SK-N-SH (cell line): Measurements from ENCODE around the gene PTGDS. TPM values are rescaled to one million over a fixed set of nuclear protein-coding genes. Genes with fewer than 3 reads are reported as not detected.

Experiments
- CTCF ChIA-PET: fragments of 300-600, 350-600 bp; formaldehyde crosslinking; extraction: SDS; loops from one replicate; lab custom pipeline; 2021; lab: Yijun Ruan, JAX
- POLR2A ChIA-PET: fragments of 350-600 bp; sonication (Branson Sonifier 250); formaldehyde crosslinking; extraction: SDS; loops from one replicate; lab custom pipeline; 2020; ENCODE audit warnings: antibody characterized with exemption, inconsistent platforms; lab: Yijun Ruan, JAX
- DNase-seq: peaks from one replicate; pipeline ENCODE4 v3.0.0; 2012
- H2AFZ ChIP-seq: fragments of 200-600 bp; sonication (generic); 2 replicates; pipeline ENCODE4 v1.8.1; 2016; ENCODE audit warnings: antibody characterized with exemption, mild to moderate bottlenecking, low read depth
- H3F3A ChIP-seq: fragments of 200-600 bp; sonication (generic); replicated peaks from 2 replicates; pipeline ENCODE3; 2016; ENCODE audit warnings: antibody characterized with exemption, mild to moderate bottlenecking; ENCODE audit not compliant: insufficient read depth
- H3K27ac ChIP-seq, 2 experiments: fragments of 200-500 bp in 1 of 2; fragments of 200-600 bp in 1 of 2; sonication (Bioruptor generic) in 1 of 2; sonication (generic), shearing (Covaris generic) in 1 of 2; 2 replicates each; pipeline versions ENCODE4 v1.5.1 to v1.6.1; 2014 to 2016; ENCODE audit warnings: low read depth in 2 of 2, inconsistent platforms in 1 of 2, low read length in 1 of 2, mild to moderate bottlenecking in 1 of 2, mixed read lengths in 1 of 2
- H3K27me3 ChIP-seq: fragments of 200-600 bp; sonication (generic), shearing (Covaris generic); 2 replicates; pipeline ENCODE4 v1.6.1; 2016; ENCODE audit warnings: mixed run types; ENCODE audit not compliant: insufficient read depth
- H3K36me3 ChIP-seq, 2 experiments: fragments of 200-500 bp in 1 of 2; fragments of 200-600 bp in 1 of 2; sonication (Bioruptor generic) in 1 of 2; sonication (generic) in 1 of 2; replicated peaks in 1 of 2; 2 replicates each; pipeline versions ENCODE3 to v1.5.1; 2014 to 2016; ENCODE audit warnings: low read length in 1 of 2, mild to moderate bottlenecking in 1 of 2; ENCODE audit not compliant: insufficient read depth in 2 of 2, control insufficient read depth in 1 of 2
- H3K4me1 ChIP-seq, 2 experiments: fragments of 200-500 bp in 1 of 2; fragments of 200-600 bp in 1 of 2; sonication (Bioruptor generic) in 1 of 2; sonication (generic), shearing (Covaris generic) in 1 of 2; 2 replicates each; pipeline versions ENCODE4 v1.5.1 to v1.6.1; 2014 to 2016; ENCODE audit warnings: low read depth in 1 of 2, low read length in 1 of 2, mixed run types in 1 of 2; ENCODE audit not compliant: insufficient read depth in 2 of 2, control insufficient read depth in 1 of 2
- H3K4me2 ChIP-seq: fragments of 200-600 bp; sonication (generic), shearing (Covaris generic); 2 replicates; pipeline ENCODE4 v1.6.1; 2017; ENCODE audit warnings: mixed run types
- H3K4me3 ChIP-seq, 2 experiments: fragments of 200-500 bp in 1 of 2; fragments of 200-600 bp in 1 of 2; sonication (Bioruptor generic) in 1 of 2; sonication (generic), shearing (Covaris generic) in 1 of 2; 2 replicates each; pipeline versions ENCODE4 v1.5.1 to v1.8.1; 2014 to 2016; ENCODE audit warnings: low read depth in 2 of 2, inconsistent platforms in 1 of 2, low read length in 1 of 2, mild to moderate bottlenecking in 1 of 2, mixed read lengths in 1 of 2, moderate library complexity in 1 of 2
- H3K79me2 ChIP-seq: fragments of 200-600 bp; sonication (generic); 2 replicates; pipeline ENCODE4 v1.8.1; 2017; ENCODE audit warnings: mild to moderate bottlenecking; ENCODE audit not compliant: insufficient read depth
- H3K9ac ChIP-seq: fragments of 200-600 bp; sonication (generic); 2 replicates; pipeline ENCODE4 v1.6.1; 2017; ENCODE audit warnings: mixed run types
- H3K9me2 ChIP-seq: fragments of 200-600 bp; sonication (generic); 2 replicates; pipeline ENCODE4 v1.6.1; 2017; ENCODE audit warnings: mixed run types
- H3K9me3 ChIP-seq: fragments of 200-600 bp; sonication (generic); 2 replicates; pipeline ENCODE4 v1.6.1; 2017; ENCODE audit warnings: mixed run types, mild to moderate bottlenecking, moderate library complexity
- H4K20me1 ChIP-seq: fragments of 200-600 bp; sonication (generic); 2 replicates; pipeline ENCODE4 v1.6.1; 2017; ENCODE audit warnings: mild to moderate bottlenecking, mixed run types; ENCODE audit not compliant: insufficient read depth
- CHD2 ChIP-seq: fragments of 150-350 bp; IDR thresholded peaks from 2 replicates; pipeline ENCODE4 v1.6.1; 2018; ENCODE audit warnings: low read length; ENCODE audit not compliant: partially characterized antibody
- ELF1 ChIP-seq: IDR thresholded peaks from 2 replicates; pipeline ENCODE4 v1.4.0; 2012
- EP300 ChIP-seq, 2 experiments: IDR thresholded peaks; 2 replicates each; pipeline versions ENCODE4 v1.4.0 to v1.6.1; 2012; ENCODE audit warnings: borderline replicate concordance in 1 of 2, low read depth in 1 of 2, low read length in 1 of 2
- EZH2phosphoT487 ChIP-seq: fragments of 200-600 bp; sonication (generic); IDR thresholded peaks from 2 replicates; pipeline ENCODE4 v1.6.1; 2017; ENCODE audit warnings: low read depth, mixed run types, mild to moderate bottlenecking, antibody characterized with exemption, moderate library complexity, borderline replicate concordance
- FOSL2 ChIP-seq: IDR thresholded peaks from 2 replicates; pipeline ENCODE4 v1.4.0; 2012; ENCODE audit warnings: low read depth, mild to moderate bottlenecking, moderate library complexity, borderline replicate concordance
- FOXJ3 ChIP-seq: sonication (generic); formaldehyde crosslinking; IDR thresholded peaks from 2 replicates; pipeline ENCODE4 v1.5.1; 2020; ENCODE audit warnings: mild to moderate bottlenecking, missing genetic modification reagents
- FOXM1 ChIP-seq: IDR thresholded peaks from 2 replicates; pipeline ENCODE4 v1.4.0; 2012; ENCODE audit warnings: low read depth, mild to moderate bottlenecking
- GABPA ChIP-seq: IDR thresholded peaks from 2 replicates; pipeline ENCODE4 v1.4.0; 2012; ENCODE audit warnings: low read depth, mild to moderate bottlenecking
- GATA2 ChIP-seq: sonication (generic); formaldehyde crosslinking; IDR thresholded peaks from 2 replicates; pipeline ENCODE4 v1.5.0; 2020; ENCODE audit warnings: mild to moderate bottlenecking, missing genetic modification reagents
- IRF3 ChIP-seq: fragments of 150-350 bp; IDR thresholded peaks from 2 replicates; pipeline ENCODE4 v1.6.1; 2016; ENCODE audit warnings: mild to moderate bottlenecking, low read depth, low read length
- JUND ChIP-seq: IDR thresholded peaks from 2 replicates; pipeline ENCODE4 v1.4.0; 2012
- MXI1 ChIP-seq: IDR thresholded peaks from 2 replicates; pipeline ENCODE4 v1.6.1; 2012; ENCODE audit warnings: mild to moderate bottlenecking, low read depth, low read length, improper control_type of control experiment
- NFIC ChIP-seq: IDR thresholded peaks from 2 replicates; pipeline ENCODE4 v1.4.0; 2012; ENCODE audit warnings: borderline replicate concordance
- NRF1 ChIP-seq: IDR thresholded peaks from 2 replicates; pipeline ENCODE4 v1.6.1; 2012; ENCODE audit warnings: low read depth, mild to moderate bottlenecking, low read length
- POLR2AphosphoS5 ChIP-seq: IDR thresholded peaks from 2 replicates; pipeline ENCODE4 v1.6.1; 2012; ENCODE audit warnings: low read depth, low read length
- RAD21 ChIP-seq: IDR thresholded peaks from 2 replicates; pipeline ENCODE4 v1.6.1; 2012; ENCODE audit warnings: mild to moderate bottlenecking, low read length
- RCOR1 ChIP-seq: fragments of 150-350 bp; IDR thresholded peaks from 2 replicates; pipeline ENCODE4 v1.6.1; 2017; ENCODE audit warnings: antibody characterized with exemption, low read length
- REST ChIP-seq: IDR thresholded peaks from 2 replicates; pipeline ENCODE4 v1.6.1; 2012; ENCODE audit warnings: mild to moderate bottlenecking, low read depth, low read length, moderate library complexity
- RXRA ChIP-seq: IDR thresholded peaks from 2 replicates; pipeline ENCODE4 v1.4.0; 2012; ENCODE audit warnings: low read depth, mild to moderate bottlenecking, borderline replicate concordance
- TAF1 ChIP-seq: IDR thresholded peaks from 2 replicates; pipeline ENCODE4 v1.6.1; 2012; ENCODE audit warnings: low read depth, mild to moderate bottlenecking, low read length, moderate library complexity, borderline replicate concordance
- TCF12 ChIP-seq: IDR thresholded peaks from 2 replicates; pipeline ENCODE4 v1.4.0; 2012
- USF2 ChIP-seq: fragments of 150-350 bp; IDR thresholded peaks from 2 replicates; pipeline ENCODE4 v1.6.1; 2017; ENCODE audit warnings: antibody characterized with exemption, low read length, low read depth, borderline replicate concordance
- WGBS: methylation state at CpG from one replicate; pipeline ENCODE4 v1.1.6; 2017; ENCODE audit warnings: low lambda C conversion rate; 5-methylcytosine and 5-hydroxymethylcytosine counted together
- polyA plus RNA-seq, 3 experiments: library from polyadenylated mRNA; depleted of rRNA; stranded (reverse); fragments of >200 nt; gene quantifications; 2 replicates each; pipeline ENCODE4 v1.2.3, GENCODE V29; 2012
- TF ChIP-seq, protein P1 (sequence below): IDR thresholded peaks from 2 replicates; pipeline ENCODE4 v1.4.0; 2012; ENCODE audit warnings: low read depth

PTGDS gene
- polyA plus RNA-seq, 1 of the 3 experiments (the other 2 are of a cell fraction), result not detected

DNA sequence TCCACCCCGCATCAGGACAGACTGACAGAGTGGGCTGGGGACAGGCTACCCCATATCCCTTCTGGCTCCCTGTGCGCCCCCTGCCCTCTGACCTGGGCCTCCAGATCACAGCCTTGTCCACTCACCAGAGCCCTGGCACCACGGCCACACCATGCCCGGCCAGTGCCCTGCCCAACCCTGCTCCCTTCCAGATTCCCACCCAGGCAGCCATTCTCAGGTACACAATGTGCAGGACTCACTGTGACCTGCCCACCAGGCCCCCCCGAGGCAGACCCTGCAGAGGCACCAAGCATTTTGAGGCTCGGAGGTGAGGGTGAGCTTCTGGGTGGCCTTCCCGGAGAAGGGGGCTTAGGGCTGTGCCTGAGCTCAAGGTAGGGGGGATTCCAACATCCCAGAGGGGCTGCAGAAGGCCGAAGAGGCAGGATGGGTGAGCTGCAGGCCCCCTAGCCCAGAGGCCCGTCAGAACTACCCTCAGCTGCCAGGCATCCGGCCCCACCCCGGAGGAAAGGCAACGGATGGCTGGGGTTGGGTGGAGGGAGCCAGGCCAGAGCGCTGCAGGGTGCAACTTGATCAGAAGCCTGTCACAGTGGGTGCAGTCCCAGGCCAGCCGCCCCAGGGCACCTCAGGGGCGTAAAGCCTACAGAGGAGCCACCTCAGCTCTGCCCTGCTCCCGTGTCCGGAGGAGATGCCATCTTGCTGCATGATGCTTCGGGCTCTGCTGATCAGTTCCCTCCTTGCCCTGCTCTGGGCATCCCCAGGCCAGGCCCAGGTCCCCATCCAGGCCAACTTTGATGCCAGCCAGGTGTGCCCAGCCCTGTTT is 5.1 kb downstream of the PTGDS start, which contains the start of gene LCNL1:
TSS of gene LCNL1 (plus strand) at position 762 of the 820 bp plus-strand sequence. CDS start 594 bp downstream, outside the sequence.
- ChIA-PET CTCF (interaction anchor here (1.1 to 3.6 kb wide), 4 partner anchors 35 to 52 kb away, joined by 5 to 14 read pairs (median 10); partner anchors contain the start of gene ABCA2), POLR2A (no interaction called here)
- WGBS, result 74% methylated on average over 9 of the region's 18 CpGs
- Histone ChIP-seq H3K9me3 (no peaks in the 10 kb centered on the region), H3K4me2 (no peak within 1 kb of the TSS), H3K79me2 (no peaks in the 10 kb centered on the region), H3F3A (peaks cover 4% of the 10 kb centered on the region), H4K20me1 (no peaks in the 10 kb centered on the region), H3K9ac (no peak within 1 kb of the TSS), H2AFZ (no peak within 1 kb of the TSS), H3K27ac (no peak within 1 kb of the TSS), H3K4me1 (peaks cover 0 to 10% of the 10 kb centered on the region in 2 experiments; a peak in 1 of 4 replicates), H3K27me3 (no peaks in the 10 kb centered on the region), H3K4me3 (no peak within 1 kb of the TSS), H3K36me3 (no peaks in the 10 kb centered on the region), H3K9me2 (no peaks in the 10 kb centered on the region)
- no peak for DNase-seq
- no peak for TF ChIP-seq USF2
- no peak for TF ChIP-seq TAF1
- no peak for TF ChIP-seq EZH2phosphoT487
- no peak for TF ChIP-seq RXRA
- no peak for TF ChIP-seq FOXM1
- no peak for TF ChIP-seq RAD21
- TF ChIP-seq TCF12, result no peak

- Histone ChIP-seq H3K36me3 (no peaks in the 10 kb centered on the region), H3K4me1 (peaks cover 0 to 5% of the 10 kb centered on the region in 2 experiments; a peak in 1 of 4 replicates), H3K27ac (no peak overlapping the region), H3K4me3 (no peak overlapping the region), H3F3A (peaks cover 4% of the 10 kb centered on the region), H3K9me2 (no peaks in the 10 kb centered on the region), H3K79me2 (no peaks in the 10 kb centered on the region), H3K9ac (no peak overlapping the region), H3K9me3 (no peaks in the 10 kb centered on the region), H3K4me2 (no peak overlapping the region), H2AFZ (no peak overlapping the region), H3K27me3 (no peaks in the 10 kb centered on the region), H4K20me1 (no peaks in the 10 kb centered on the region)
- POLR2A ChIA-PET, result no interaction called here
- 96% methylated on average over 8 of the region's 9 CpGs for WGBS
- CTCF ChIA-PET, result interaction anchor here (2.6 to 3.6 kb wide), 2 partner anchors 46 to 52 kb away, joined by 13 to 14 read pairs; partner anchors contain the start of gene ABCA2
- DNase-seq, result no peak
- TF ChIP-seq GABPA (no peak), ELF1 (no peak), JUND (no peak), CHD2 (no peak), EZH2phosphoT487 (no peak), EP300 (IDR thresholded peaks at IDR 0.05; ENCODE audit: borderline replicate concordance in 1 of 2, low read depth in 1 of 2, low read length in 1 of 2) (no peak), FOSL2 (no peak), MXI1 (no peak), NFIC (no peak), GATA2 (no peak), FOXJ3 (CRISPR knock-in tag) (no peak), REST (no peak), IRF3 (no peak), RCOR1 (no peak), POLR2AphosphoS5 (no peak), NRF1 (no peak)
- TF ChIP-seq, protein P1, sequence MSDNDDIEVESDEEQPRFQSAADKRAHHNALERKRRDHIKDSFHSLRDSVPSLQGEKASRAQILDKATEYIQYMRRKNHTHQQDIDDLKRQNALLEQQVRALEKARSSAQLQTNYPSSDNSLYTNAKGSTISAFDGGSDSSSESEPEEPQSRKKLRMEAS, result no peak
Observed at GRCh38 chr9:136983167-136983566, 5.9 kb downstream of the PTGDS start.
